ENCODE data around the gene C1orf53. TPM values are rescaled to one million over a fixed set of nuclear protein-coding genes. Genes with fewer than 3 reads are reported as not detected.
A peak's percentile ranks its signal among the peaks of the same experiment; 100 is the strongest.

The C1orf53 gene
- total and polyA plus RNA-seq, 2 of the 13 experiments (the other 11 are each of a cell fraction or from before 2014, with no cell fraction given), result 5.8 to 10.1 TPM

DNA sequence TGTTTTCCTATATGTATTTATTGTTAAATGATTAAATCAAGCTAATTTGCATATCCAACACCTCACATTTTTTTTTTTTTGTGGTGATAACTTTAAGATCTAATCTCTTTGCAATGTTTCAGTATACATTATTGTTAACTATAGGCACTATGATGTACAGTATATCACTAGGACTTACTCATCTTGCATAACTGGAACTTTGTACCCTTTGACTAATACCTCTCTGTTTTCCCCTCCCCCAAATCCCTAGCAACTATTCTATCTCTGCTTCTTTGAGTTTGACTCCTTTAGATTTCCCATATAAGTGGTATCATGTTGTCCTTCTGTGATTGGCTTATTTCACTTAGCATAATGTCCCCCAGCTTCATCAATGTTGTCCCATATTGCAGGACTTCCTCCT, 9.7 kb upstream of the C1orf53 start (continued):
- TF ChIP-seq, protein P1, sequence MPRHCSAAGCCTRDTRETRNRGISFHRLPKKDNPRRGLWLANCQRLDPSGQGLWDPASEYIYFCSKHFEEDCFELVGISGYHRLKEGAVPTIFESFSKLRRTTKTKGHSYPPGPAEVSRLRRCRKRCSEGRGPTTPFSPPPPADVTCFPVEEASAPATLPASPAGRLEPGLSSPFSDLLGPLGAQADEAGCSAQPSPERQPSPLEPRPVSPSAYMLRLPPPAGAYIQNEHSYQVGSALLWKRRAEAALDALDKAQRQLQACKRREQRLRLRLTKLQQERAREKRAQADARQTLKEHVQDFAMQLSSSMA (CRISPR knock-in tag; IDR thresholded peaks at IDR 0.05), result no peak
- peak; percentile 36; the same call in 1 of the 2 replicates for TF ChIP-seq FOXA3 (CRISPR knock-in tag; IDR thresholded peaks at IDR 0.05)
- TF ChIP-seq, protein P2, sequence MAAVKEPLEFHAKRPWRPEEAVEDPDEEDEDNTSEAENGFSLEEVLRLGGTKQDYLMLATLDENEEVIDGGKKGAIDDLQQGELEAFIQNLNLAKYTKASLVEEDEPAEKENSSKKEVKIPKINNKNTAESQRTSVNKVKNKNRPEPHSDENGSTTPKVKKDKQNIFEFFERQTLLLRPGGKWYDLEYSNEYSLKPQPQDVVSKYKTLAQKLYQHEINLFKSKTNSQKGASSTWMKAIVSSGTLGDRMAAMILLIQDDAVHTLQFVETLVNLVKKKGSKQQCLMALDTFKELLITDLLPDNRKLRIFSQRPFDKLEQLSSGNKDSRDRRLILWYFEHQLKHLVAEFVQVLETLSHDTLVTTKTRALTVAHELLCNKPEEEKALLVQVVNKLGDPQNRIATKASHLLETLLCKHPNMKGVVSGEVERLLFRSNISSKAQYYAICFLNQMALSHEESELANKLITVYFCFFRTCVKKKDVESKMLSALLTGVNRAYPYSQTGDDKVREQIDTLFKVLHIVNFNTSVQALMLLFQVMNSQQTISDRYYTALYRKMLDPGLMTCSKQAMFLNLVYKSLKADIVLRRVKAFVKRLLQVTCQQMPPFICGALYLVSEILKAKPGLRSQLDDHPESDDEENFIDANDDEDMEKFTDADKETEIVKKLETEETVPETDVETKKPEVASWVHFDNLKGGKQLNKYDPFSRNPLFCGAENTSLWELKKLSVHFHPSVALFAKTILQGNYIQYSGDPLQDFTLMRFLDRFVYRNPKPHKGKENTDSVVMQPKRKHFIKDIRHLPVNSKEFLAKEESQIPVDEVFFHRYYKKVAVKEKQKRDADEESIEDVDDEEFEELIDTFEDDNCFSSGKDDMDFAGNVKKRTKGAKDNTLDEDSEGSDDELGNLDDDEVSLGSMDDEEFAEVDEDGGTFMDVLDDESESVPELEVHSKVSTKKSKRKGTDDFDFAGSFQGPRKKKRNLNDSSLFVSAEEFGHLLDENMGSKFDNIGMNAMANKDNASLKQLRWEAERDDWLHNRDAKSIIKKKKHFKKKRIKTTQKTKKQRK (IDR thresholded peaks at IDR 0.05; ENCODE audit: low read length), result no peak
- TF ChIP-seq ZNF792 (CRISPR knock-in tag; IDR thresholded peaks at IDR 0.05), result 0 out of 2 replicates have a peak, but pooled peaks have one; percentile 23
- TF ChIP-seq ZBTB20 (CRISPR knock-in tag; IDR thresholded peaks at IDR 0.05; ENCODE audit: borderline replicate concordance, low read depth), result peak; percentile 78; the same call in 1 of the 2 replicates
- no peak for TF ChIP-seq ZNF564 (CRISPR knock-in tag; IDR thresholded peaks at IDR 0.05)
- no peak for TF ChIP-seq CBX5 (CRISPR knock-in tag; IDR thresholded peaks at IDR 0.05; ENCODE audit: borderline replicate concordance)
- TF ChIP-seq CEBPB (IDR thresholded peaks at IDR 0.05; ENCODE audit: borderline replicate concordance, low read depth, low read length), result peak; percentile 75
- TF ChIP-seq, protein P3, sequence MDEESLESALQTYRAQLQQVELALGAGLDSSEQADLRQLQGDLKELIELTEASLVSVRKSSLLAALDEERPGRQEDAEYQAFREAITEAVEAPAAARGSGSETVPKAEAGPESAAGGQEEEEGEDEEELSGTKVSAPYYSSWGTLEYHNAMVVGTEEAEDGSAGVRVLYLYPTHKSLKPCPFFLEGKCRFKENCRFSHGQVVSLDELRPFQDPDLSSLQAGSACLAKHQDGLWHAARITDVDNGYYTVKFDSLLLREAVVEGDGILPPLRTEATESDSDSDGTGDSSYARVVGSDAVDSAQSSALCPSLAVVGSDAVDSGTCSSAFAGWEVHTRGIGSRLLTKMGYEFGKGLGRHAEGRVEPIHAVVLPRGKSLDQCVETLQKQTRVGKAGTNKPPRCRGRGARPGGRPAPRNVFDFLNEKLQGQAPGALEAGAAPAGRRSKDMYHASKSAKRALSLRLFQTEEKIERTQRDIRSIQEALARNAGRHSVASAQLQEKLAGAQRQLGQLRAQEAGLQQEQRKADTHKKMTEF (CRISPR knock-in tag; IDR thresholded peaks at IDR 0.05), result peak; percentile 47; the same call in 1 of the 2 replicates
- TF ChIP-seq FOXC1 (CRISPR knock-in tag; IDR thresholded peaks at IDR 0.05; ENCODE audit: borderline replicate concordance), result no peak
- TF ChIP-seq ELF4 (CRISPR knock-in tag; IDR thresholded peaks at IDR 0.05; ENCODE audit: borderline replicate concordance), result no peak
- 0 out of 2 replicates have a peak, but pooled peaks have one; percentile 35 for TF ChIP-seq ZNF670 (CRISPR knock-in tag; IDR thresholded peaks at IDR 0.05; ENCODE audit: borderline replicate concordance)
- peak; percentile 54; the same call in 1 of the 2 replicates for TF ChIP-seq ZNF644 (CRISPR knock-in tag; IDR thresholded peaks at IDR 0.05; ENCODE audit: low read depth)

Data from HepG2 (cell line).